ENCODE results near the gene CZIB. TPM values are rescaled to one million over a fixed set of nuclear protein-coding genes. Genes with fewer than 3 reads are reported as not detected.

CZIB gene
- total RNA-seq, 1 experiment from 2014 or later, result 42.6 TPM

DNA sequence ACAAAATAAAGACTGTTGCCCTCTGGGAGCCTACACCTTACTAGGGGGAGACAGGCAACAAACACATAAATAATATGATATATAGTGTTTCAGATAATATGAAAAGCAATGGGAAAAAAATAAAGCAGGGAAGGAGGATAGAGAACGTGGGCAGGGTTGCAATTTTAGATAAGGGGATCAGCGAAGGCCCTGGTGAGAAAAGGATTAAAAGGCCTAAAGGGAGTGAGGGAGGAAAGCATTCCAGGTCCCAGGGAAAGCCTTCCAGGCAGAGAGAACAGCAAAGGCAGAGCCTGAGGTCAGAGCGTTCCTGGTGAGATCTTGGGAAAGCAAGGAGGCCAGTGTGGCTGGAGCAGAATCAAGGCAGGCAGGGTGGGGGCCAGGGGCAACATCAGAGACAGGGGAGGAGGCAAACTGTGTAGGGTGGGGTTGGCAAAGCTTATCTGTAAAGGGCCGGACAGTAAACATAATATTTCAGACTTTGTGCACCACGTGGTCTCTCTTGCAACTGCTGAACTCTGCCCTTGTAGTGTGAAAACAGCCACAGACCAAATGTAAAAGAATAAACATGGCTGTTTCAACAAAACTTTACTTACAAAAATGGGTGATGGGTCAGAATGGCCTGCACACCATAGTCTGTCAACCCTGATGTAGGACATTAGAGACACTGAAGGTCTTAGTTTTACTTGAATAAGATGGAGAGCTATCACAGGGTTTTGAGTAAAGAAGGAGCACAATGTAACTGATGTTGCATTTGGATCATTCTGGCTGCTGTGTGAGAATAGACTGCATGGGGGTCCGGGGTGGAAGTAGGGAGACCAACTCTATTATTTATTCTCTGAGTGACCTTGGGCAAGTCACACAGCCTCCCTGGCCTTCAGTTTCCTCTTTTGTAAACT, 37.1 kb downstream of the CZIB start:
- CTCF ChIA-PET, result interaction anchor here (0.6 kb wide), 2 partner anchors 162 to 445 kb away, joined by 3 to 4 read pairs; no protein-coding TSS in a partner anchor
- POLR2A ChIA-PET, result no interaction called here

DNA sequence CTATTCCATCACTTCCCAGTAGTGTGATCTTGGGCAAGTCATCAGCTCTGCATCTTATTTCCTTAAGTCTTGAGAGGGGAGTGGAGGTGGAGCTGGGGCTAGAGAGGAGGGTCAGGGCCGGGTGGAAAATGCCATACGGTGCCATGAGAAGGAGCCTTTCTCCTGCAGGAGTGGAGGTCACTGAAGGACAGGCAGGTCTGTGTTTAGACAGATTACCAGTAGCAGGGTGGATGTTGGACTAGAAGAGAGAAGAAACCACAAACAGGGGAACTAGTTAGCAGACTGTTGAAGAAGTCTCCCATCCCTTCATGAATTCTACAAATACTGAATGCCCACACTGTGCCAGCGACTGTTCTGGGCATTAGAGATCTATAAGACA, 37.7 kb downstream of the CZIB start:
- H3K4me3 Mint-ChIP-seq (ENCODE audit: unreplicated experiment), result no peak overlapping the region
- ChIA-PET POLR2A (no interaction called here), CTCF (no interaction called here)
- no peaks in the 10 kb centered on the region for H3K27me3 Mint-ChIP-seq (ENCODE audit: insufficient read depth, unreplicated experiment)
- TF ChIP-seq, protein P1, sequence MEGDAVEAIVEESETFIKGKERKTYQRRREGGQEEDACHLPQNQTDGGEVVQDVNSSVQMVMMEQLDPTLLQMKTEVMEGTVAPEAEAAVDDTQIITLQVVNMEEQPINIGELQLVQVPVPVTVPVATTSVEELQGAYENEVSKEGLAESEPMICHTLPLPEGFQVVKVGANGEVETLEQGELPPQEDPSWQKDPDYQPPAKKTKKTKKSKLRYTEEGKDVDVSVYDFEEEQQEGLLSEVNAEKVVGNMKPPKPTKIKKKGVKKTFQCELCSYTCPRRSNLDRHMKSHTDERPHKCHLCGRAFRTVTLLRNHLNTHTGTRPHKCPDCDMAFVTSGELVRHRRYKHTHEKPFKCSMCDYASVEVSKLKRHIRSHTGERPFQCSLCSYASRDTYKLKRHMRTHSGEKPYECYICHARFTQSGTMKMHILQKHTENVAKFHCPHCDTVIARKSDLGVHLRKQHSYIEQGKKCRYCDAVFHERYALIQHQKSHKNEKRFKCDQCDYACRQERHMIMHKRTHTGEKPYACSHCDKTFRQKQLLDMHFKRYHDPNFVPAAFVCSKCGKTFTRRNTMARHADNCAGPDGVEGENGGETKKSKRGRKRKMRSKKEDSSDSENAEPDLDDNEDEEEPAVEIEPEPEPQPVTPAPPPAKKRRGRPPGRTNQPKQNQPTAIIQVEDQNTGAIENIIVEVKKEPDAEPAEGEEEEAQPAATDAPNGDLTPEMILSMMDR (IDR thresholded peaks at IDR 0.05; ENCODE audit: insufficient read depth in 1 of 2, low read depth in 1 of 2, low read length in 1 of 2, severe bottlenecking in 1 of 2, unreplicated experiment in 1 of 2), result no peak
- H3K9me3 Mint-ChIP-seq (ENCODE audit: unreplicated experiment), result no peaks in the 10 kb centered on the region
- no peak for DNase-seq
- Histone ChIP-seq H3K4me1 (peaks cover 33% of the 10 kb centered on the region), H3K4me3 (ENCODE audit: low read depth, low read length) (no peak overlapping the region), H3K9me3 (no peaks in the 10 kb centered on the region), H3K27me3 (replicated peaks; ENCODE audit: control insufficient read depth, insufficient read depth, low read length) (no peaks in the 10 kb centered on the region), H3K36me3 (ENCODE audit: control insufficient read depth, insufficient read depth, low read length) (no peaks in the 10 kb centered on the region)
- no peaks in the 10 kb centered on the region for H3K36me3 Mint-ChIP-seq (ENCODE audit: insufficient read depth, unreplicated experiment)
- no peak overlapping the region for H3K27ac Mint-ChIP-seq (ENCODE audit: unreplicated experiment)
- H3K4me1 Mint-ChIP-seq (ENCODE audit: low read depth, unreplicated experiment), result no peaks in the 10 kb centered on the region
- intact Hi-C loops (cut with micrococcal nuclease; ENCODE audit: unreplicated experiment), result loop anchor here (1.0 to 5.0 kb wide), 6 partner anchors 14 to 475 kb away; partner anchors contain the start of genes CPT2, SCP2 and ZYG11A
- no TSS peak for BruUV-seq (replicated peaks)

More for the DNA sequence above, 37.1 kb downstream of the CZIB start:
- Mint-ChIP-seq H3K27me3 (ENCODE audit: insufficient read depth, unreplicated experiment) (no peaks in the 10 kb centered on the region), H3K4me3 (ENCODE audit: unreplicated experiment) (no peak overlapping the region), H3K9me3 (ENCODE audit: unreplicated experiment) (no peaks in the 10 kb centered on the region), H3K27ac (ENCODE audit: unreplicated experiment) (no peak overlapping the region), H3K36me3 (ENCODE audit: insufficient read depth, unreplicated experiment) (no peaks in the 10 kb centered on the region), H3K4me1 (ENCODE audit: low read depth, unreplicated experiment) (no peaks in the 10 kb centered on the region)
- Histone ChIP-seq H3K4me3 (ENCODE audit: low read depth, low read length) (no peak overlapping the region), H3K4me1 (peaks cover 33% of the 10 kb centered on the region), H3K9me3 (no peaks in the 10 kb centered on the region), H3K36me3 (ENCODE audit: control insufficient read depth, insufficient read depth, low read length) (no peaks in the 10 kb centered on the region), H3K27me3 (replicated peaks; ENCODE audit: control insufficient read depth, insufficient read depth, low read length) (no peaks in the 10 kb centered on the region)
- BruUV-seq (replicated peaks), result no TSS peak
- TF ChIP-seq, protein P1 (IDR thresholded peaks at IDR 0.05; ENCODE audit: insufficient read depth in 1 of 2, low read depth in 1 of 2, low read length in 1 of 2, severe bottlenecking in 1 of 2, unreplicated experiment in 1 of 2), result no peak
- intact Hi-C loops (cut with micrococcal nuclease; ENCODE audit: unreplicated experiment), result loop anchor here (1.0 to 5.0 kb wide), 6 partner anchors 13 to 476 kb away; partner anchors contain the start of genes CPT2, SCP2 and ZYG11A
- DNase-seq, result peak; percentile 81 to 91

DNA sequence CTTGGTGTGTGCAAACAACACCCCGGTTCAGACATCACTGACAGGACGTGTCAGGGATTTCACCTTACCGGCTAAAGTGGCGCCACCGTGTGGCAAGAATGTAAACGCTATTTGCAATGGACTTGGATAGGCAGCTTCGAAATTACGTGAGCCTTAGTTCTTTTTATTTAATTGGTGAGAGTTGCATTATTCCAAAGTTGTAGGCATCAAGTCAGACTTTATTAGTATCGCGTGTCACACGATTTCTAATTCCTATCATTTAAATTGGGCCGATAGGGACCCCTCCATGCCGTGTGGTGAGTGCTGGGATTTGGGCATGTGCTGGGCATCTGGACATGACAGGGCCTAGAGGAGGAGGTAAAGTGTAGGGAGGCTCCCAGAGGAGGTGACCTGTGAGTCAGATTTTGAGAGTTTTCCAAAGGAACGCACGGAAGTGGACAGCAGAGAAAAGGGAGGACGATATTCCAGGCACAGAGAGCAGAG, 38.3 kb downstream of the CZIB start:
- no peaks in the 10 kb centered on the region for H3K9me3 Mint-ChIP-seq (ENCODE audit: unreplicated experiment)
- intact Hi-C loops (cut with micrococcal nuclease; ENCODE audit: unreplicated experiment), result loop anchor here (2.0 to 5.0 kb wide), 5 partner anchors 15 to 475 kb away; partner anchors contain the start of genes CPT2 and SCP2
- peak; percentile 71 to 77 for DNase-seq
- CTCF ChIA-PET, result interaction anchor here (0.6 kb wide), 1 partner anchor 140 kb away, joined by 3 read pairs; no protein-coding TSS in a partner anchor
- BruUV-seq (replicated peaks), result no TSS peak
- no peaks in the 10 kb centered on the region for H3K4me1 Mint-ChIP-seq (ENCODE audit: low read depth, unreplicated experiment)
- TF ChIP-seq, protein P1 (IDR thresholded peaks at IDR 0.05; ENCODE audit: insufficient read depth in 1 of 2, low read depth in 1 of 2, low read length in 1 of 2, severe bottlenecking in 1 of 2, unreplicated experiment in 1 of 2), result peak; percentile 49 to 64
- H3K27me3 Mint-ChIP-seq (ENCODE audit: insufficient read depth, unreplicated experiment), result no peaks in the 10 kb centered on the region
- no peak overlapping the region for H3K4me3 ChIP-seq (ENCODE audit: low read depth, low read length)
- no peaks in the 10 kb centered on the region for H3K36me3 Mint-ChIP-seq (ENCODE audit: insufficient read depth, unreplicated experiment)
- H3K36me3 ChIP-seq (ENCODE audit: control insufficient read depth, insufficient read depth, low read length), result no peaks in the 10 kb centered on the region
- no peak overlapping the region for H3K4me3 Mint-ChIP-seq (ENCODE audit: unreplicated experiment)
- H3K27me3 ChIP-seq (replicated peaks; ENCODE audit: control insufficient read depth, insufficient read depth, low read length), result no peaks in the 10 kb centered on the region
- no peak overlapping the region for H3K27ac Mint-ChIP-seq (ENCODE audit: unreplicated experiment)
- POLR2A ChIA-PET, result no interaction called here
- H3K9me3 ChIP-seq, result no peaks in the 10 kb centered on the region
- peaks cover 33% of the 10 kb centered on the region for H3K4me1 ChIP-seq
